GM12873 (cell line): ENCODE measurements around the gene PRKCE.

Experiments used
- TF ChIP-seq, protein P1 (sequence below): IDR thresholded peaks from 2 replicates; pipeline ENCODE4 v1.5.1; 2012; ENCODE audit warnings: low read depth, mild to moderate bottlenecking, moderate library complexity, low read length, control low read depth; ENCODE audit not compliant: insufficient read depth; ENCODE audit errors: missing control alignments

PRKCE gene

DNA sequence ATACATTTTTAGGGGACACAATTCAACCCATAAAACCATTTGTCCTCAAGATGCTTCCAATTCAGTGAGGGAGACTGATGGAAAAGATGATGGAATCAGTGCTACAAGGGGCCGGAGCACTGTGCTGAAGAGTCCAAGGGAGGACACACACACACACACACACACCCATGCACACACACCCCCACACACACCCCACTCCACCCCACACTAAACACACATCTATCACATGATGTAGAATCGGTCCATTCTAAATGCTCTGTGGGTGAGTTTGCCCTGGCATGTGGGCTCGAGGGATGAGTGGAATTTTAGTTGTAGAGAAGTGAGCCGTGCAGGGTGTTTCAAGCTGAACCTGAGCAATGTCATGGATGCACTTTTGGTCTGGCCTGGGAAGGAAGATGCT, 41.1 kb downstream of the PRKCE start:
- TF ChIP-seq, protein P1, sequence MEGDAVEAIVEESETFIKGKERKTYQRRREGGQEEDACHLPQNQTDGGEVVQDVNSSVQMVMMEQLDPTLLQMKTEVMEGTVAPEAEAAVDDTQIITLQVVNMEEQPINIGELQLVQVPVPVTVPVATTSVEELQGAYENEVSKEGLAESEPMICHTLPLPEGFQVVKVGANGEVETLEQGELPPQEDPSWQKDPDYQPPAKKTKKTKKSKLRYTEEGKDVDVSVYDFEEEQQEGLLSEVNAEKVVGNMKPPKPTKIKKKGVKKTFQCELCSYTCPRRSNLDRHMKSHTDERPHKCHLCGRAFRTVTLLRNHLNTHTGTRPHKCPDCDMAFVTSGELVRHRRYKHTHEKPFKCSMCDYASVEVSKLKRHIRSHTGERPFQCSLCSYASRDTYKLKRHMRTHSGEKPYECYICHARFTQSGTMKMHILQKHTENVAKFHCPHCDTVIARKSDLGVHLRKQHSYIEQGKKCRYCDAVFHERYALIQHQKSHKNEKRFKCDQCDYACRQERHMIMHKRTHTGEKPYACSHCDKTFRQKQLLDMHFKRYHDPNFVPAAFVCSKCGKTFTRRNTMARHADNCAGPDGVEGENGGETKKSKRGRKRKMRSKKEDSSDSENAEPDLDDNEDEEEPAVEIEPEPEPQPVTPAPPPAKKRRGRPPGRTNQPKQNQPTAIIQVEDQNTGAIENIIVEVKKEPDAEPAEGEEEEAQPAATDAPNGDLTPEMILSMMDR: no peak

DNA sequence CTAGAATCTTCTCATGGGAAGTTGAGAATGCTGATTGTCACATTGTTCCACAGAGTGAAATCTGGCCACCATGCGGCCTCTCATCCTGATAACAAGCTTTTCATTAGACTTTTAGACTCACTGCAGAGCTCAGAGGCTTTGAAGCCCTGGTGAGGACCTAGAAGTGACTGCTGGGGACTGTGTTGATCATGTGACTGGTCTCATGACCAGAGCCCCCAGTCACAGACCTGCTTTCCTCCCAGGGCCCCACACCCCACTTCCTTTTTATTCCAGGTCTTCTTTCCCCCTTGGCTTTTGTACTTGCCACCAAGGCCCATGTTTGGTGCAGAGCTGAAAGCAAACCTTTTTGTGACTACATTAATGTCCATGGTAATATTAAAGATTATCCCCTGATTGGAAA, 45.2 kb downstream of the PRKCE start:
- TF ChIP-seq, protein P1: no peak

DNA sequence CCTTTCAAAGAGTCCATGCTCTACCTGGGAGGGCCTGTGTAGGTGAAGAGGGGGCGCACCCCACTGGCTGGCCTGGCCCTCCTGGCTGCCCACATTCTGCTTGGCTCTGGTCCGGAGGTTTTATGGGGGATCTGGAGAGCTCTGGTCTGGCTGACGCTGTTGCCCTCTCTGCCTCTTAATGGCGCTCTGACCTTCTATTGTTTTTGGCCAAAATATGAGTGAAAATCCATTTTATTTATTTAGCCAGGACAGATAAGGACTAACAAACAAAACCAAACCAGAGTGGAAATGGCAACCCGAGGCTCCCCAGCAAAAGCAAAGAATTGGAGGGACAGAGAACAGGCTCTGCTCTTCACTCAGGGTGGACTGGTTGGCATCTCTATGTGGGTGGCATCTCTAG, 45.7 kb downstream of the PRKCE start:
- TF ChIP-seq, protein P1: no peak

DNA sequence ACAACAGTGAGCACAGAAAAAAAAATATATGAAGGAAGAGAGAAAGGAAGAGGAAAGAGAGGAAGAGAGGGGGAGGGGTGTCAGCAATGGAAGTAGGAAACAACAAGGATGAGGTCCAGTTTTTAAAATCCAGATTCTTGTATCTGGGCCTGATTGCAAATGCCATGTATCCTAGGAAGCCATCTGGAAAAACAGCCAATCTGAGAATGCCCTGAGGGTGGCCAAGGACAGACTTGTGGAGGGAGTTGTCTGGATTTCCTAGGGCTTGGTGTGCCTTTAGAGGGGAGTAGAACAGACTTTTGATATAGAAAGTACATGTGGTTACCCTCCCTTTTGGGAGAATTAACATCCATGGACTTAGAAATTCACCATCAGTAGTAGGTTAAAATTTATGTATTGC, 47.1 kb downstream of the PRKCE start:
- TF ChIP-seq, protein P1: no peak

DNA sequence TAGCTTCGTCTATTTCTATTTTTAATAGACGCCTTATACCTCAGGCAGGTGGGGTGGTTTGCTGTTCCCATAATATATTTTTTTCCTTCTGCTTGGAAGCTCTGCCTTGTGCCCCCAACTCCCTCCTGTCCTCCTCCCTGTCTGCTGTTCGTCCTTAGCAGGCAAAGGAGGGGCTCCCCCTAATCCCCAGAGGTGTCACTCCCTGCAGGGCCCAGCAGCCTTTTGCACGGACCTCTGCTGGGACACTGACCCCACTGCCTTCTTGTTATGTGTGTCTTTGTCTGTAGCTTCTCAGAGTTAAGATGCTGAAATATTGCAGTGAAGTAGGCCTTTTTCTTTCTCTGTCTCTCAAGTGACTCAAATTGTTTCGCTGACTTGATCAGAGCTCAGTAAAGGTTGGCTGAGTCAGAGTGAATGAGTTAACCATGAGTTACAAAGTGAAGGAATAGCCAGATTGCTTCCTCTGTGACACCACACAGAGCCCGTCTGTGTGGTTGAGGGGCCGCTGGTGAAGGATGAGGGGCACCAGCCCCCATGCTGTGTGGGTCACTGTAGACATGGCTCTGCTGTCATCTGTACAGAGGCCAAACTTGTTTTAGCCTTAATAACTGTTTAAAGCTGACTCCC, 47.7 kb downstream of the PRKCE start:
- TF ChIP-seq, protein P1: no peak

DNA sequence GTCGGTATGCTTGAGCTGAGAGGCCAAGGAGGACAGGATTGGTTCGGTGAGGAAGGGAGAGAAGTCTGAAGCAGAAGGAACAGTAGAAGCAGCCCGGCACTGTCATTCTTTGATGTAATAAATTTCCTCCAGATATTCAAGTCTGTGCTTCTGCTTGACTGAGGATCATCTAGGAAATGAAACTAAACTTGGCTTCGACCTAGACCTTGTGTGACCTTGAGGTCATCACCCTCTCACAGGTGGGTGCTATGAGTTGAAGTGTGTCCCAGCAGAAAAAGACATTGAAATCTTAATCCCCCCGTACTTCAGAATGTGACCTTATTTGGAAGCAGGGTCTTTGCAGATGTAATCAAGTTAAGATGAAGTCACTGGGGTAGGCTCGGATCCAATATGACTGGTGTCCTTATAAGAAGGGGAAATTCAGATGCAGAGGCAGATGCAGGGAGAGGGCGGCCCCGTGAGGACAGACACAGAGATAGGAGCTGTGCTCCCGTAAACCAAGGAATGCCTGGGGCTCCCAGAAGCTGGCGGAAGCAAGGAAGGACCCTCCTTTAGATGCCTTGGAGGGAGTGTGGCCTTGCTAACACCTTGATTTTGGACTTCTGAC, 49.0 kb downstream of the PRKCE start:
- TF ChIP-seq, protein P1: peak; percentile 16

DNA sequence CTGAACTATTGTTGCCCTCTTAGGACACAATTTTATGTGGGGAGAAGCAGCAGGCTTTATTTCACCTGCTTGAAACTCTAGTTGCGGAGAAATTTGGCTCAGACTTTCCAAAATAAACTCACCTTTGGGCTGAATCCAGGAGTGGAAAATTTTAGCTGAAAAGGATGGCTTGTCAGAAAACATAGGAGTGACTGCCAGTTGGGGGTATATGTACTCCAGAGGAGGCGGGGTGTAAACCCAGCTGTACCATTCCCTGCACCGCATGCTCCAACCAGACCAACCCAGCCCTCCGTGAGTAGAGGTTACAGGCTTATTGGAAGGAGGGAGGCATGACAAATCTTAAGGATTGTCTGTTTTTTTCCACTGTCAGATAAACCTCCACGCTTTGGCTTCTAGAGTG, 53.8 kb downstream of the PRKCE start:
- TF ChIP-seq, protein P1: no peak
